T-helper 17 cell (primary cell): ENCODE measurements around the gene SASH1. TPM values are rescaled to one million over a fixed set of nuclear protein-coding genes. Genes with fewer than 3 reads are reported as not detected.
"Not testable (repeated sequence)": the region's sequence is repeated elsewhere in the genome, so short reads cannot be mapped to it uniquely, and the experiment has no call there.

Source experiments
- ATAC-seq: fragments of 150-1000 bp; cut with Tn5 transposase; 2 replicates; pipeline ENCODE4 v1.10.0; 2021; ENCODE audit warnings: mild to moderate bottlenecking, moderate library complexity
- DNase-seq, 3 donors: peaks; one replicate each; pipeline versions ENCODE4 v3.0.0 to v3.0.0-alpha.2; 2020 to 2021
- H3K9me3 ChIP-seq: one replicate; pipeline ENCODE4 v1.7.0; 2013; ENCODE audit warnings: low read length, mild to moderate bottlenecking; ENCODE audit not compliant: control insufficient read depth, poor library complexity, severe bottlenecking
- H3K27ac Mint-ChIP-seq: one replicate; pipeline ENCODE4 v1.8.0; 2022; ENCODE audit warnings: mild to moderate bottlenecking, moderate library complexity, mixed read lengths
- H3K27me3 Mint-ChIP-seq: one replicate; pipeline ENCODE4 v1.8.0; 2022; ENCODE audit warnings: mixed read lengths
- H3K36me3 Mint-ChIP-seq: one replicate; pipeline ENCODE4 v1.8.0; 2022; ENCODE audit warnings: low read depth, mixed read lengths
- H3K4me1 Mint-ChIP-seq: one replicate; pipeline ENCODE4 v1.8.0; 2022; ENCODE audit warnings: mild to moderate bottlenecking, mixed read lengths
- H3K4me3 Mint-ChIP-seq: one replicate; pipeline ENCODE4 v1.8.0; 2022; ENCODE audit warnings: mild to moderate bottlenecking, moderate library complexity, mixed read lengths
- total RNA-seq, 4 donors: library from RNA in 2 of 4; stranded (reverse) in 2 of 4; gene quantifications; one replicate each; pipeline ENCODE4 v1.2.3 and lab custom pipeline; 2022 to 2026

Gene SASH1
- total RNA-seq, 2 donors from 2014 or later: 6.2 to 19.9 TPM

- H3K4me1 Mint-ChIP-seq: peaks cover 12% of the 10 kb centered on the region
- no peak overlapping the region for H3K4me3 Mint-ChIP-seq
- peaks cover 40% of the 10 kb centered on the region for H3K27me3 Mint-ChIP-seq
- DNase-seq (no peak), ATAC-seq (no peak)
- H3K9me3 ChIP-seq: no peaks in the 10 kb centered on the region
- H3K36me3 Mint-ChIP-seq: no peaks in the 10 kb centered on the region
- H3K27ac Mint-ChIP-seq: no peak overlapping the region
Measured at GRCh38 chr6:148359228-148359627, 16.6 kb downstream of the SASH1 start.

DNA sequence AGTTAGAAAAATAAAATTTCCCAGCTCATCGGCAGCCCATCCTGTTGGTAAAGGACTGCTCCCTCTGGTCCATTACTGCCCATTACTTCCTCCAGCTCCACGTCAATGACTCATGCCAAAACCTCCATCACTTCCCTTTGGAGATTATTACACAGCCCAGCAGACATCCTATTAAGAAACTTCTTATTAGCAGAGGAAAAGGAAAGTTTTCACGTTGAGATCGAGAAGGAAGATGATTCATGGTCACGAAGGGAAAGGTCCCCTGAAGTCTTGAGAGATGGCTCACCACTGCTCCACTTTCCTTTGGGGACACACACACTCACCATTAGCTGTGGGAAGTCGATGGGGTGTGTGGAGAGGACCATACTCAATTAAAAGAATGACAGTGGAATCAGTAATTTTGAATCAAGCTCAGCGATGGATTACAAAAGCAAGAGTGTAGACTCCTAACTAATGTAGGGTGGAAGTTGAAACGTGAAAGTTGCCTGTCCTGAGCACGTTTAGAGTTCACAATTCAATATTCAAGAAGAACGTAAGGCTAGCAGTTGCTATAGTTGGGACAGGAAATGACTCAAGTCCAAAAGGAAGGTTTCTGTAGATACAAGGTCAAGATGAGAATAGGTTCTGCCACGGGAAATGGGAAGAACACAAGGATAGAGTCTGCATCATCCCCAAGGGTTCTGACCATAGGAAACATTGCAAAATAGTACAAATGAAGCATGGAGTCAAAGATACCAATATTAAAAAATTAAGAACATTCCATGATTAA is 21.6 kb downstream of the SASH1 start:
- no peak for ATAC-seq
- Mint-ChIP-seq H3K27me3 (peaks cover 33% of the 10 kb centered on the region), H3K4me3 (peak overlapping the region; percentile 67), H3K4me1 (peaks cover 14% of the 10 kb centered on the region), H3K36me3 (no peaks in the 10 kb centered on the region), H3K27ac (no peak overlapping the region)
- H3K9me3 ChIP-seq: no peaks in the 10 kb centered on the region
- no peak for DNase-seq

GRCh38 chr6:148365041-148365440 is 22.4 kb downstream of the SASH1 start:
- peaks cover 14% of the 10 kb centered on the region for H3K4me1 Mint-ChIP-seq
- no peaks in the 10 kb centered on the region for H3K36me3 Mint-ChIP-seq
- no peaks in the 10 kb centered on the region for H3K9me3 ChIP-seq
- peaks cover 33% of the 10 kb centered on the region for H3K27me3 Mint-ChIP-seq
- H3K4me3 Mint-ChIP-seq: no peak overlapping the region
- no peak overlapping the region for H3K27ac Mint-ChIP-seq
- ATAC-seq (no peak), DNase-seq (no peak)

GRCh38 chr6:148367411-148368024 is 24.9 kb downstream of the SASH1 start:
- peak; percentile 18 for ATAC-seq

DNA sequence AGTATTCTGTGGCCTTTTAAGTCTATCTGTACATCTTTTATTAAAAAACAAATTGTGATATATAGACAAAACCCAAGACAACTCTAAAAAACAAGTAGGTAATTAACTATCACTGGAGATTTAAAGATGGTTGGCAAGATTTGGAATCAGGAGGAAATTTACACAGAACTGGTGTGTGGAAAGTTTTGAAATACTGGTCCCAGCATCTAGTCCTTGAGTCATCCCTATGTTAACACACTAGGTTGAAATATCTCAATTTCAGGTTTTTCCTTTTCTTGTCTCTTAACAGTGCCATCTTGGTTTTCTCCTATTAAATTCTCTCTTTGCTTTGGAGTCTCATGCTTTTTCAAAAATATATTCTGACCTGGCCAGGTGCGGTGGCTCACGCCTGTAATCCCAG is 27.5 kb downstream of the SASH1 start:
- H3K36me3 Mint-ChIP-seq: no peaks in the 10 kb centered on the region
- no peaks in the 10 kb centered on the region for H3K27me3 Mint-ChIP-seq

More at GRCh38 chr6:148367411-148368024, 24.9 kb downstream of the SASH1 start:
- H3K27ac Mint-ChIP-seq: peak overlapping the region; percentile 72
- DNase-seq: no peak
- peak overlapping the region; percentile 64 for H3K4me3 Mint-ChIP-seq
- peaks cover 18% of the 10 kb centered on the region for H3K27me3 Mint-ChIP-seq
- H3K4me1 Mint-ChIP-seq: peaks cover 14% of the 10 kb centered on the region
- no peaks in the 10 kb centered on the region for H3K36me3 Mint-ChIP-seq
- no peaks in the 10 kb centered on the region for H3K9me3 ChIP-seq

GRCh38 chr6:148374040-148374774 is 31.6 kb downstream of the SASH1 start:
- Mint-ChIP-seq H3K4me3 (no peak overlapping the region), H3K36me3 (no peaks in the 10 kb centered on the region), H3K4me1 (no peaks in the 10 kb centered on the region), H3K27me3 (no peaks in the 10 kb centered on the region), H3K27ac (no peak overlapping the region)
- ATAC-seq (no peak), DNase-seq (no peak)
- H3K9me3 ChIP-seq: no peaks in the 10 kb centered on the region

More for the DNA sequence above, 27.5 kb downstream of the SASH1 start:
- ATAC-seq (no peak), DNase-seq (no peak)
- H3K9me3 ChIP-seq: no peaks in the 10 kb centered on the region
- H3K4me3 Mint-ChIP-seq: no peak overlapping the region
- H3K4me1 Mint-ChIP-seq: peaks cover 7% of the 10 kb centered on the region
- no peak overlapping the region for H3K27ac Mint-ChIP-seq

DNA sequence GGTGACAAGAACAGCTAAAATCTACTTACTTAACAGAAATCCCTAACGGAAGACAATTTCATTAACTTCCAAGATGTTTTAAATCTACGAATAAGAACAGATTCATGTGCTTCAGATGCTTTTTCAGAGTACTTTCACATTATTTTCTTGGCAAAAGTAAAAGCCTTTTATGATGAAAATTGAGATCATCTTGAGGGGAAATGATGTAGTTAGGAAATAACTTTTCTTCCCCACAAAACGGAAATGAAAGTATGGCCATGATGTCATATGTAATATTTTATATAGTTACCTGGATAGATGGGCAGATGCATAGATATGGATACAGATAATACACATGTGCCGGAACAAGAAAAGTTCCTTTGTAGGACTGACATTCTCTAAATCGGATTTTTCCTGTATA is 32.8 kb downstream of the SASH1 start:
- DNase-seq (no peak), ATAC-seq (no peak)
- no peaks in the 10 kb centered on the region for H3K9me3 ChIP-seq
- Mint-ChIP-seq H3K27me3 (no peaks in the 10 kb centered on the region), H3K36me3 (no peaks in the 10 kb centered on the region), H3K4me1 (no peaks in the 10 kb centered on the region), H3K27ac (no peak overlapping the region), H3K4me3 (no peak overlapping the region)

DNA sequence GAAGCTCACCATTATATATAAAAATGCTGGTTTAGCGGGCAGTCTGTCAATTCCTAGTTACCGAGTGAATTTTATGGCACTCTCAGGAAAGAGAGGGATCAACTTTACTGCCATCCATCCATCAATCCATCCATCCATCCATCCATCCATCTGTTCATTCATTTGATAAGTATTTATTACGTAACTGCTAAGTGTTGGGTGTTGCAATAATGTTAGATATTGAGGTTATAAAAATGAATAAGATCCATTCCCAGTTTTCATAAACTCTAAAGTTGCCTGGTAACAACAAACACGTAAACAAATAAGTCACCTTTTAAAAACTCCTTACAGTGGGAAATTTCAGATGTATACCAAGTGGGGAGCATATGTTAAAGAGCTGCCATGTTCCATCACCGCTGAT is 36.8 kb downstream of the SASH1 start:
- Mint-ChIP-seq H3K27me3 (peaks cover 5% of the 10 kb centered on the region), H3K4me1 (no peaks in the 10 kb centered on the region), H3K4me3 (no peak overlapping the region), H3K36me3 (no peaks in the 10 kb centered on the region), H3K27ac (no peak overlapping the region)
- ATAC-seq (no peak), DNase-seq (no peak)
- H3K9me3 ChIP-seq: no peaks in the 10 kb centered on the region

DNA sequence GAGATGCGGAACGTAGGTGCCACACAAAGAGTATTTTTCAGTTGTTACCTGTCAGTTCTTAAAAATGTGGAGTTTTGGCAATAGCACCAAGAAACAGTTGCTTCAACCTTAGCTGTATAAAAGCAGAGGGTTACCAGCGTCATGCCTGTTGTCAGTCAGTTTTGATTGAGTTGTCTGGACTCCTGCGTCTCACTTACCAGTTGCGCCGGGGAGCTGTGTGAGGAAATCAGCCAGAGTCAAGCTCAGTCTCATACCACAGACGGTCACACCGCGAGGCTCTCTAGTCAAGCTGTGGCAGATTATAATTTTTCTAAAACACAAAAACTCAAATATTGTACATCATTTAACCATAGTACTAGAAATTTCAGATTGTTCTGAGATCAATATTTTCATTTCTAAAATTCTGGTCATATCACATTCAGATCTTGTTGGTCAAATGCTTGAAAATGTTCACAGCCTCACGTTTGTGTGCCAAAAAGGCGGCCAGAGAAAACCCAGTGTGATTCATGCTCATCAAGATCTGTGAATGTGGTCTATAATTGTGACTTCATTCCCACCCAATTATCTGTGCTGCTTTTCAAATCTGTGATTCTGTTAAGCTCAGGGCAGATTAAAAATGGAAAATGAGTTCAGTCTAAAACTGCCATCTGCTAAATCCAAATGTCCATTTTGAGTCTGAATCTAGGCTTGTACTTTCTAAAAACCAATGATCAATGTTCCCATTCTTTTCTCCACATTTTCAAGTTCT is 37.5 kb downstream of the SASH1 start:
- H3K4me1 Mint-ChIP-seq: no peaks in the 10 kb centered on the region
- DNase-seq (no peak), ATAC-seq (no peak)
- no peak overlapping the region for H3K27ac Mint-ChIP-seq
- H3K36me3 Mint-ChIP-seq: no peaks in the 10 kb centered on the region
- no peaks in the 10 kb centered on the region for H3K9me3 ChIP-seq
- H3K4me3 Mint-ChIP-seq: no peak overlapping the region
- peaks cover 5% of the 10 kb centered on the region for H3K27me3 Mint-ChIP-seq

DNA sequence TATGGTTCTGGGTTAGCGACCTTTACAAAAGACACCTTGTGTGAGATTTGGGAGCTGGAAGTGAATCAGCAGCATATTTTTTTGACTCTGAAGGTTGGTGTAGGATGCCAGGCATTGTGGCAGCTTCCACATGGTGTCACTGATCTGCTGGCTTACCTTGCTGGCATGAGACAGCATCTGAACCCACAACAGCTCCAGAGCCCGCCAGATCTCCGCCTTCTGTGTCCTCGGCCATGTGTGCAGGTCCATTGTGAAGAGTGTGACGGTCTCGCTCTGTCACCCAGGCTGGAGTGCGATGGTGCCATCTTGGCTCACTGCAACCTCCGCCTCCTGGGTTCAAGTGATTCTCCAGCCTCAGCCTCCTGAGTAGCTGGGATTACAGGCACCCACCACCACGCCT is 39.4 kb downstream of the SASH1 start:
- H3K4me1 Mint-ChIP-seq, DNase-seq, H3K9me3 ChIP-seq, H3K36me3 Mint-ChIP-seq, H3K27ac Mint-ChIP-seq, ATAC-seq, H3K4me3 Mint-ChIP-seq: not testable (repeated sequence)
- H3K27me3 Mint-ChIP-seq: peaks cover 12% of the 10 kb centered on the region

- H3K9me3 ChIP-seq: no peaks in the 10 kb centered on the region
- no peak for ATAC-seq
Measured at GRCh38 chr6:148382861-148383260, 40.2 kb downstream of the SASH1 start.

DNA sequence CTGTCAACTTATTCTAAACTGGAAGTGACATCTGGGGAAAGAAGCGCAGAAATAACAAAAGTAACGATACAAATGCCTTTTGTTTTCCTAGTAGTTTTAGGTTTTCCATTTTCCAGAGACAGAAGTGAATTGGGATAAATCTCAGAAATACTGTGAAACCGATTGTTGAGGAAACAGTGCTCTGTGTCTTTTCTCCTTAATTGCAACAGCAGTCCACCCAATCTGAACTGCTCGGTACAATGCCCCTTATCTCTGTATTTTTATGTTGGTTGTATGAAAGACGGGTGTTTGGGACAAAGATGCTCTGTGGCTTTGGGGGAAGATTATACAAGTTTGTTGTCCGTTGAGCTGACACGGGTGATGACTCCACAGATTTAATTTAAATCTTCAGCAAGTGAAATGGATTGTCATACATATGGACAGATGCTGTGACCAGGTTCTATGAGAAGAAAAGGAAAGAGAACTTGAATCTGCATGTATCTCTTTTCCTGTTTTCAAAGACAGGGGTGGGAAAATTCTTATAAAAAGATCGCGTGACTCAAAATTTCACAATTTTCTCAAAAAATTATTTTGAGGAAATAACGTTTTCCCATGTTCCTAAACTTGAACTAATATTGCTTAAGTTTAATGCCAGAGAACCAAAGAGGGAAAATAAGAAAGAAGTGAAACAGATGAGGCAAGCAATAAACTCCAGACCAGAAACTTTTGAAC is 41.2 kb downstream of the SASH1 start:
- Mint-ChIP-seq H3K4me1 (no peaks in the 10 kb centered on the region), H3K27ac (no peak overlapping the region), H3K4me3 (no peak overlapping the region), H3K36me3 (no peaks in the 10 kb centered on the region), H3K27me3 (peaks cover 17% of the 10 kb centered on the region)
- DNase-seq (no peak), ATAC-seq (no peak)
- H3K9me3 ChIP-seq: no peaks in the 10 kb centered on the region

More at GRCh38 chr6:148382861-148383260, 40.2 kb downstream of the SASH1 start:
- Mint-ChIP-seq H3K4me3 (no peak overlapping the region), H3K27me3 (peaks cover 12% of the 10 kb centered on the region), H3K36me3 (no peaks in the 10 kb centered on the region), H3K27ac (no peak overlapping the region), H3K4me1 (no peaks in the 10 kb centered on the region)
- DNase-seq: no peak
